ENCODE measurements around the gene ASCL5. TPM values are rescaled to one million over a fixed set of nuclear protein-coding genes. Genes with fewer than 3 reads are reported as not detected.

ASCL5 gene
- total and polyA plus RNA-seq, 9 of the 15 experiments (the other 6 are each of a cell fraction or from before 2014, with no cell fraction given): 0.09 TPM; not detected in 8

- no peak for TF ChIP-seq REST (IDR thresholded peaks at IDR 0.05; ENCODE audit: borderline replicate concordance)
- no peak for TF ChIP-seq REST (CRISPR knock-in tag; IDR thresholded peaks at IDR 0.05; ENCODE audit: low read depth)
- TF ChIP-seq PTRF (tag; IDR thresholded peaks at IDR 0.05): no peak
- no peak for TF ChIP-seq ZNF143 (CRISPR knock-in tag; IDR thresholded peaks at IDR 0.05)
- no peak for TF ChIP-seq TSHZ1 (CRISPR knock-in tag; IDR thresholded peaks at IDR 0.05)
- no peak for TF ChIP-seq GATA2 (CRISPR knock-in tag; IDR thresholded peaks at IDR 0.05)
- TF ChIP-seq HLTF (IDR thresholded peaks at IDR 0.05): no peak
- no peak for TF ChIP-seq FOS (IDR thresholded peaks at IDR 0.05; ENCODE audit: extremely low read depth, insufficient read length)
- TF ChIP-seq ZNF609 (CRISPR knock-in tag; IDR thresholded peaks at IDR 0.05; ENCODE audit: borderline replicate concordance): no peak
Observed at GRCh38 chr1:201156819-201157218, 29.8 kb upstream of the ASCL5 start (continued).

Data from K562 (cell line).